ENCODE data around the gene RAB20. TPM values are rescaled to one million over a fixed set of nuclear protein-coding genes. Genes with fewer than 3 reads are reported as not detected.

RAB20 gene, protein sequence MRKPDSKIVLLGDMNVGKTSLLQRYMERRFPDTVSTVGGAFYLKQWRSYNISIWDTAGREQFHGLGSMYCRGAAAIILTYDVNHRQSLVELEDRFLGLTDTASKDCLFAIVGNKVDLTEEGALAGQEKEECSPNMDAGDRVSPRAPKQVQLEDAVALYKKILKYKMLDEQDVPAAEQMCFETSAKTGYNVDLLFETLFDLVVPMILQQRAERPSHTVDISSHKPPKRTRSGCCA
- total RNA-seq: 6.7 TPM

DNA sequence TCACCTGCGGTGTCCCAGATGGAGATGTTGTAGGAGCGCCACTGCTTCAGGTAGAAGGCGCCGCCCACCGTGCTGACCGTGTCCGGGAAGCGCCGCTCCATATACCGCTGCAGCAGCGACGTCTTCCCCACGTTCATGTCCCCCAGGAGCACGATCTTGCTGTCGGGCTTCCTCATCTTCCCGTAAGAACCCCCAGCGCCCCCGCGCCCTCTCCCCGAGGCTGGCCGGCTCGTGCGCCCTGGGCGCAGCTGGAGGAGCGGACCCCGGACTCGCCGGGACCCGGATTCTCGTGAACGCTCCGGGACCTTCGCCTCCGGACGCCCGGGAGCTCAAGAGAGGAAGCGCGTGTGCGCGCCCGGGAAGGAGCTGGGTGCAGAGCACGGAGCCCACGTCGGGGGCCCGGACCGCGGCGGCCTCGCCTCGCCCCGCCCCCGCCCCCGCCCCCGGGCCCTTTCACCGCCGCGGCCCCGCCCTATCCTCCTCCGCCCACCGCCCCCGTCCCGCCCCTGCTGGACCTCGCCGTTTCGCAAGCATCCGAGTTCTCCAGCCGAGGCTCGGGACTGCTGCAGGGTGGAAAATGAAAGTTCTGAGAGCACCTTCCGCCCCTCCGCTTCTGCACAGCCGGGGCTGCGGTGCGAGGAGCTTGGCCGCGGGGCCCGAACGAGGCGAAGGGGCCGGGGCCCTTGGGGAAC is at the start of gene RAB20:
TSS of gene RAB20 (minus strand) at position 379 of the 692 bp plus-strand sequence. CDS start at position 176, 203 bp downstream.

Other genes starting within 250 kb of the RAB20 start
- gene NAXD, start 53.8 kb upstream of the RAB20 start, total RNA-seq: 26.4 TPM
- gene CARS2, start 144.4 kb upstream of the RAB20 start, total RNA-seq: 230 TPM
- gene ING1, start 152.0 kb upstream of the RAB20 start, total RNA-seq: 26.3 TPM